ENCODE data around the gene RPN2. TPM values are rescaled to one million over a fixed set of nuclear protein-coding genes. Genes with fewer than 3 reads are reported as not detected.

The RPN2 gene
- total RNA-seq, 6 experiments from 2014 or later: 91.7 to 188 (median 148) TPM

GRCh38 chr20:37161830-37162549, 17.1 kb upstream of the RPN2 start:
- no peak for DNase-seq
- Histone ChIP-seq H3K27ac (no peak overlapping the region), H3K36me3 (no peaks in the 10 kb centered on the region), H3K4me1 (no peaks in the 10 kb centered on the region), H3K27me3 (no peaks in the 10 kb centered on the region), H3K4me3 (no peak overlapping the region), H3K9me3 (no peaks in the 10 kb centered on the region)
- intact Hi-C loops (cut with DNase I): no loop called here
- no peak for ATAC-seq
- WGBS (ENCODE audit: insufficient coverage, low coverage, low lambda C conversion rate, missing lambda C conversion rate): 76% methylated on average over 11 of the region's 12 CpGs
- TF ChIP-seq CTCF (IDR thresholded peaks at IDR 0.05) (no peak), POLR2A (IDR thresholded peaks at IDR 0.05) (no peak)

GRCh38 chr20:37162646-37163045, 16.5 kb upstream of the RPN2 start:
- no peak overlapping the region for H3K27ac ChIP-seq
- intact Hi-C loops (cut with DNase I): no loop called here
- no peaks in the 10 kb centered on the region for H3K4me1 ChIP-seq
- no peak overlapping the region for H3K4me3 ChIP-seq
- H3K36me3 ChIP-seq: no peaks in the 10 kb centered on the region
- 58% methylated on average over 3 of the region's 6 CpGs for WGBS (ENCODE audit: insufficient coverage, low coverage, low lambda C conversion rate, missing lambda C conversion rate)
- ATAC-seq (no peak), DNase-seq (no peak)
- H3K27me3 ChIP-seq: no peaks in the 10 kb centered on the region
- H3K9me3 ChIP-seq: no peaks in the 10 kb centered on the region
- TF ChIP-seq POLR2A (IDR thresholded peaks at IDR 0.05) (no peak), CTCF (IDR thresholded peaks at IDR 0.05) (no peak)

GRCh38 chr20:37163832-37164554, 15.1 kb upstream of the RPN2 start:
- Histone ChIP-seq H3K36me3 (no peaks in the 10 kb centered on the region), H3K4me3 (no peak overlapping the region), H3K27ac (no peak overlapping the region), H3K9me3 (no peaks in the 10 kb centered on the region), H3K27me3 (no peaks in the 10 kb centered on the region), H3K4me1 (no peaks in the 10 kb centered on the region)
- WGBS (ENCODE audit: insufficient coverage, low coverage, low lambda C conversion rate, missing lambda C conversion rate): 95% methylated on average over 2 of the region's 4 CpGs
- no peak for DNase-seq
- no peak for ATAC-seq
- intact Hi-C loops (cut with DNase I): no loop called here
- TF ChIP-seq POLR2A (IDR thresholded peaks at IDR 0.05) (no peak), CTCF (IDR thresholded peaks at IDR 0.05) (no peak)

- no peaks in the 10 kb centered on the region for H3K27me3 ChIP-seq
- no peak overlapping the region for H3K4me3 ChIP-seq
- no peak for TF ChIP-seq POLR2A (IDR thresholded peaks at IDR 0.05)
- TF ChIP-seq CTCF (IDR thresholded peaks at IDR 0.05): no peak
- no peaks in the 10 kb centered on the region for H3K9me3 ChIP-seq
- intact Hi-C loops (cut with DNase I): no loop called here
- DNase-seq: no peak
- no peak for ATAC-seq
- no peak overlapping the region for H3K27ac ChIP-seq
- H3K36me3 ChIP-seq: no peaks in the 10 kb centered on the region
- no peaks in the 10 kb centered on the region for H3K4me1 ChIP-seq
- WGBS (ENCODE audit: insufficient coverage, low coverage, low lambda C conversion rate, missing lambda C conversion rate): 100% methylated on average over 1 of the region's 1 CpG
Observed at GRCh38 chr20:37165031-37165430, 14.1 kb upstream of the RPN2 start.

Measured in right lobe of liver (tissue), 6 donors.